ENCODE measurements around the gene NPIPB8.
"Not testable (repeated sequence)": the region's sequence is repeated elsewhere in the genome, so short reads cannot be mapped to it uniquely, and the experiment has no call there.

The NPIPB8 gene

DNA sequence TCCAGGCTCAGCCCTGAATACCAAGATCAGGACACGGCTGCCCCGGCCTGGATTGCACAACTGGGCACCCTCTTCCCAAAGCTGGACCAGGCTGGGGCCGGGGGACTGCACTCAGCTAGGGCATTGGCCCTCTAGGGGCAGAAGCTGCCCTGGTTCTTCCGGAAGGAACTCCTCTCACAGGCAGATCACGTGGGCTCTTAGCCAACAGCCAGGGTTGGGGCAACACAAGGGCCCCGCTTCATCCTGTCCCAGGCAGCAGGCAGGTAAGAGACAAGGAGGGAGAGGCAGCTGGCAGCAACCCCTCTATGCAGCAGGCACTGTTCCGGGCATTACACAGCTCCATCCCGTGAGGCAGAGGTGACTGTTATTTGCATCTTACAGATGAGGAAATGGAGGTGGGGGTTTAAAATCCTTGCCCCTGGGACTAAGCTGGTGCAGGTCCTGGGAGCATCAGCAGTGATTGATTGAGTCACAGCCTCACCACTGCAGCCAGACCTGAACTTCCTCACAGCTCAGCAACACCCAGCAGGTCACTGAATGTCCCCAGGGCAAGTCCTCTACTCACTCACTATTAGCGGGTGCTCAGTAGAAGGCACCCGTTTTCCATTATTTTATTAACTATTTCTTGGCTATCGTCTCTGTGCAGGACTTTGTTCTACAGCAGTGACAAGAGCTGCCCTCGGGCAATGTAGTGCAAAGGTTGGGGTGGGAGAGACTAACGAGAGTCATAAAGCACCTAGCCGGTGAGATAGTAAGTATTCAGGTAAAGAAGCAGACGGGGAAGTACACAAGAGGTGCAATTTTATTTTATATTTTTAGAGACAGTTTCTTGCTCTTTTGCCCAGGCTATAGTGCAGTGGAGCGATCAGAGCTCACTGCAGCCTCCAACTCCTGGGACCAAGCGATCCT is 38.2 kb upstream of the NPIPB8 start:
- H3K4me1 ChIP-seq (ENCODE audit: control insufficient read depth, insufficient read depth, low read length), result peaks cover 15% of the 10 kb centered on the region
- H3K27me3 ChIP-seq (ENCODE audit: control insufficient read depth, insufficient read depth, low read length), result not testable (repeated sequence)

DNA sequence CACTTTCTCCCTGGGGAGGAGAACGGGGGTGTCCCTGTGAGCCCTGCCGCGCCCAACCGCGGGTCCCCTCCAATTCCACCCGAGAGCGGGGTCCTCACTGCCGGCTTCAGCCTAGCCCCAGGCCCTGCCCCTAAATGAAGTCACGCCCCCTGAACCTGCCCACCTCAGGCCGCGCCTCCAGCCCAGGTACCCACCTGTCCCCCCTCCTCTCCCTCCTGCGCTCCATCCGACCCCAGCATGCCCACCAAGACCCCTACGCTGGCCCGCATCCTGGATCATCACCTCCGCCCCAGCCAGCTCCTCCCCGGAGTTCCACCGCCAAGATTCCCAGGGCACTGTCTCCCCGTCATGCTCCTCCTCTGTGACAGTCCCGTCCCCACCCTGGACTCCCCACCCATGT is 36.9 kb upstream of the NPIPB8 start:
- H3K36me3 ChIP-seq (ENCODE audit: control insufficient read depth, insufficient read depth, low read length); H3K4me3 ChIP-seq (ENCODE audit: low read length); H3K27me3 ChIP-seq (ENCODE audit: control insufficient read depth, insufficient read depth, low read length); H3K9me3 ChIP-seq (ENCODE audit: control insufficient read depth, low read length); H3K9ac ChIP-seq (ENCODE audit: low read length): not testable (repeated sequence)
- H3K4me1 ChIP-seq (ENCODE audit: control insufficient read depth, insufficient read depth, low read length), result peaks cover 15% of the 10 kb centered on the region

More for the DNA sequence above, 38.2 kb upstream of the NPIPB8 start:
- not testable (repeated sequence) for H3K36me3 ChIP-seq (ENCODE audit: control insufficient read depth, insufficient read depth, low read length); H3K4me3 ChIP-seq (ENCODE audit: low read length); H3K9ac ChIP-seq (ENCODE audit: low read length); H3K9me3 ChIP-seq (ENCODE audit: control insufficient read depth, low read length)

DNA sequence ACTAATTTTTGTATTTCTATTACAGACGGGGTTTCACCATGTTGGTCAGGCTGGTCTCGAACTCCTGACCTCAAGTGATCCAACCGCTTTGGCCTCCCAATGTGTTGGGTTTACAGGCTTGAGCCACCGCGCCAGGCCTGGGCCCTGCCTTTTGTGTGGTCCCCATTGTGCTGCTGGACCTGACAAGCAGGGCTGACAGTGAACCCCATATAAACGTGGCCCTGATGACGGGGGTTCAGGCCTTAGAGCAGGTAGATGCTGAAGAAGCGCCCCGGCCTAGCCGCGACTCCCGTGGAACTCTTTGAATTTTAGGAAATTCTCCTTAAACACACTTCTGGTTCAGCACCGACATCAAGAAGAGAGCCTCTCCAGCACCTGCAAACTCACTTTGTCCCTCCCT is 36.3 kb upstream of the NPIPB8 start:
- H3K4me3 ChIP-seq (ENCODE audit: low read length); H3K27me3 ChIP-seq (ENCODE audit: control insufficient read depth, insufficient read depth, low read length); H3K9ac ChIP-seq (ENCODE audit: low read length); H3K9me3 ChIP-seq (ENCODE audit: control insufficient read depth, low read length); H3K4me1 ChIP-seq (ENCODE audit: control insufficient read depth, insufficient read depth, low read length); H3K36me3 ChIP-seq (ENCODE audit: control insufficient read depth, insufficient read depth, low read length): not testable (repeated sequence)

DNA sequence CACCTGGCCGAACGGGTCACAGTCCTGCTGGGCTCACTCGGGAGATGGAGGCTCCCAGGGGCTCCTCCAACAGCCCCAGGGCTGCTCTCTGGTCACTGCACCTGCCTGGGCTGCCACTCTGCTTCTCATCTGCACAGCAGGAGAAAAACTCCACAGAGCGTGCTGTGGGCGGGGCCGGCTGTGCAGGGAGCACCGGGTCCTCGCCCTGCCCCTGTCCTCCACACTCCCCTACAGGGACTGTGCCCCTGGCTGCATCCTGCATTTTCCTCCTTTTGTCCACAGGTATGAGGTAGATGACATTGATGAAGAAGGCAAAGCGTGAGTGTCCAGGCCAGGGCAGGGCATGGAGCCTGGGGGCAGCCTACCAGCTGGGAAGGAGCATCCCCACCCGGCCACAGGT is 35.8 kb upstream of the NPIPB8 start:
- H3K4me1 ChIP-seq (ENCODE audit: control insufficient read depth, insufficient read depth, low read length); H3K36me3 ChIP-seq (ENCODE audit: control insufficient read depth, insufficient read depth, low read length); H3K27me3 ChIP-seq (ENCODE audit: control insufficient read depth, insufficient read depth, low read length); H3K9ac ChIP-seq (ENCODE audit: low read length); H3K4me3 ChIP-seq (ENCODE audit: low read length); H3K9me3 ChIP-seq (ENCODE audit: control insufficient read depth, low read length): not testable (repeated sequence)

DNA sequence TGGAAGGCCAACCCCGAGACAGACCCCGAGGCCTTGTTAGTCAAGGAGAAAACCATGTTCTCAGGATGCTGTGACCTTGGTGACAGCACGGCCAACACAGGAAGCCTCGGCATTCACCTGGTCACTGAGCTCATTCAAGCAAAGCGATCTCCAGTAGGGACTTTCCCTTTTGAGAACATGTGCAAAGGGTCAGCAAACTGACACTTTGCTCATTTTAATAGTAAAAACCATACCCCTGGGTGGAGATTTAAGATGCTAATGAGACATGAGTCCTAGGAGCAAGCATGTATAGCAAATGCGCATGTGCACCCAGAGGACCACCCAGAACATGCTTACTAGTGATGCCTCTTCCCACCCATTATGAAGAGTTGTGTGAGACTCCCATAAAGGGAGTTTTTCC is 35.3 kb upstream of the NPIPB8 start:
- H3K4me3 ChIP-seq (ENCODE audit: low read length), result no peak overlapping the region
- H3K4me1 ChIP-seq (ENCODE audit: control insufficient read depth, insufficient read depth, low read length), result peaks cover under 1% of the 10 kb centered on the region
- H3K27me3 ChIP-seq (ENCODE audit: control insufficient read depth, insufficient read depth, low read length), result no peaks in the 10 kb centered on the region
- no peaks in the 10 kb centered on the region for H3K9me3 ChIP-seq (ENCODE audit: control insufficient read depth, low read length)
- H3K9ac ChIP-seq (ENCODE audit: low read length), result no peak overlapping the region
- H3K36me3 ChIP-seq (ENCODE audit: control insufficient read depth, insufficient read depth, low read length), result no peaks in the 10 kb centered on the region

DNA sequence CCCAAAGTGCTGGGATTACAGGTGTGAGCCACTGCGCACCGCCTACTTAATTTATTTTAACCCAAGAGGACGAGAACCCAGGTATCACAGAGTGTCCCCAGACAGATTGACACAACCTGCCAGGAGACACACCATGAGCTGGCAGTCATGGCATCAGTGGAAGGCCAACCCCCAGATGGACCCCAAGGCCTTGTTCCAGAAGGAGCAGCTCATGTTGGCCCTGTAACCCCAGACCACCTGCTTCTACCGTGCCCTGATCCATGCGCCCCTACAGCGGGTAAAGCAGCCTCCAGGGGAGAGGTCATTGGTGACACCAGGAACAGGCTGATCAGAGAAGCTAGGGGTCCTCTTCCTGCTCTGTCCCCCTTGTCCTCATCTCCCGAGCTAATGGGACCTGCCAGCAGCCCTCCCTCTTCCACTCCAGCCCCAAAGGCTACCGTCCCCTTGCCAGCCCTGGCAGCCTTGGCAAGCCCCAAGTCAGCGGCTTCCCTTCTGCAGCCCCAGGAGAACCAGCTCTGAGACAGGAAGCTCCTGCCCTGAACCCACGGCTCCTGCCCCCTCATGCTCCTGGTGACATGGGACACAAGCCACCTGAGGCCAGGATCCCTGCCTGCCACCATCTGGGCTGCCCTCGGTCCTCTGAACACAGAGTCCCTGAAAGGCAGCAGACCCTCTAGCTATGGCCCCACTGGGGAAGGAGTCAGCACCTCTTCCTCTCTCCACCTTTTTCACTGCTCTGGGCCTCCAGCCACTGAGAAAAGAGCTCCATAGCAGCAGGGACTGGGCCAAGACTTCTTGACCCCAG is 34.3 kb upstream of the NPIPB8 start:
- Histone ChIP-seq H3K4me1 (ENCODE audit: control insufficient read depth, insufficient read depth, low read length) (no peaks in the 10 kb centered on the region), H3K4me3 (ENCODE audit: low read length) (no peak overlapping the region), H3K27me3 (ENCODE audit: control insufficient read depth, insufficient read depth, low read length) (no peaks in the 10 kb centered on the region), H3K9me3 (ENCODE audit: control insufficient read depth, low read length) (no peaks in the 10 kb centered on the region), H3K9ac (ENCODE audit: low read length) (no peak overlapping the region), H3K36me3 (ENCODE audit: control insufficient read depth, insufficient read depth, low read length) (no peaks in the 10 kb centered on the region)

DNA sequence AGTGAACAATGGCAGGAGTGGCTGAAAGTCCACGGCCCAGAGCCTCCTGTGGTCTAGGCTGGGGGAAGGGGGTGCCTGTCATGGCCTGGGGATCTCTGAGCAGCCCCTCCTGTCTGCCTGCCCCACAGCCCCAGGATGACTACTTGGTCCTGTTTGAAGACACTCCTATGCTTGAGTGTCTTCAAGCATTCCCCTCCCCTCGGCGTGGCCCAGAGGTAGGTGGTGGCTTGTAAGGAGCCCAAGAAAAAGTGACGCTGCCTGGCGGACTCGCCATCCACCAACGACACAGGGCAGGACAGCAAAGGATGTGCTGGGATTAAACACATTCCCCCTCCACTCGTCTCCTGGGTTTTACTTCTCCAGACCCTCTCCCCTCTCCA is 33.7 kb upstream of the NPIPB8 start:
- Histone ChIP-seq H3K9me3 (ENCODE audit: control insufficient read depth, low read length) (no peaks in the 10 kb centered on the region), H3K36me3 (ENCODE audit: control insufficient read depth, insufficient read depth, low read length) (no peaks in the 10 kb centered on the region), H3K4me3 (ENCODE audit: low read length) (no peak overlapping the region), H3K27me3 (ENCODE audit: control insufficient read depth, insufficient read depth, low read length) (no peaks in the 10 kb centered on the region), H3K4me1 (ENCODE audit: control insufficient read depth, insufficient read depth, low read length) (peaks cover 6% of the 10 kb centered on the region), H3K9ac (ENCODE audit: low read length) (no peak overlapping the region)

DNA sequence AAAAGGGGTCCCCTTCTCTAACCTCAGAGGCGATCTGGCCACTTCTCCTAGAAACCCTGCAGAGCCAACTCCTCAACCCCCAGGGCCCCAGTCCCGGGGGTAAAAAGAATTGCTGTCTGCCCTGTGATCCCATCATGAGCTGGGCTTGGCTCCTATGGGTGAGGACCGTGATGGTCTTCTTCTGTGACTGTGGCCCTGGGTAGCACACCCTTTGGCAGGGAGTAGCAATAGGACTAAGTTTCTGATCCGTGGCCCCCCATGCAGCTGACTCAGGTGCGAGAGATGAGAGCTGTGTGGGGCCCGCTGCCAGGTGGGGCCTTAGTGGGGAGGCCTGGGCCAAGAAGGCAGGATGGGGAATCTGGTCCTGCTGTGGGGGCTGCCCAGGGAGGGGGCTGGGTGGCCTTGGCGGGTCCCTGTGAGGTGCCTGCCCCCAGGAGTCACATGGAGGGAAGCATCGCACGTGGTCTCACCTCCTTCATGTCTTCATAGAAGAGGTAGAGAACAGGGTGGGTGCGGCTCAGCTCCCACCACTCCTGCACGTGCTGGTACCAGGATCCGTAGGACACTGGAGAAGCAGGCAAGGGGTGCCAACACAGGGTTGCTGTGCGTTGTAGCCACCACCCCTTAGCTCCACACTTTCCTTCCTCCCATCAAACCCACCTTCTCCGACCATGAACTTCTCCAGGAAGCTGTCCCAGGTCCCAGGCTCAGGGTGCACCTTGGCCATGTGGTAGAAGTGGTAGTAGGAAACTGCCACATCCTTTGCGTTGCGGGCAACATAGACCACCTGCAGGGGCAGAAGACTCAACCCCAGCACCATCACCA is 31.4 kb upstream of the NPIPB8 start:
- no peaks in the 10 kb centered on the region for H3K9me3 ChIP-seq (ENCODE audit: control insufficient read depth, low read length)
- no peaks in the 10 kb centered on the region for H3K27me3 ChIP-seq (ENCODE audit: control insufficient read depth, insufficient read depth, low read length)
- no peaks in the 10 kb centered on the region for H3K36me3 ChIP-seq (ENCODE audit: control insufficient read depth, insufficient read depth, low read length)
- no peak overlapping the region for H3K9ac ChIP-seq (ENCODE audit: low read length)
- no peak overlapping the region for H3K4me3 ChIP-seq (ENCODE audit: low read length)
- peaks cover 22% of the 10 kb centered on the region for H3K4me1 ChIP-seq (ENCODE audit: control insufficient read depth, insufficient read depth, low read length)

DNA sequence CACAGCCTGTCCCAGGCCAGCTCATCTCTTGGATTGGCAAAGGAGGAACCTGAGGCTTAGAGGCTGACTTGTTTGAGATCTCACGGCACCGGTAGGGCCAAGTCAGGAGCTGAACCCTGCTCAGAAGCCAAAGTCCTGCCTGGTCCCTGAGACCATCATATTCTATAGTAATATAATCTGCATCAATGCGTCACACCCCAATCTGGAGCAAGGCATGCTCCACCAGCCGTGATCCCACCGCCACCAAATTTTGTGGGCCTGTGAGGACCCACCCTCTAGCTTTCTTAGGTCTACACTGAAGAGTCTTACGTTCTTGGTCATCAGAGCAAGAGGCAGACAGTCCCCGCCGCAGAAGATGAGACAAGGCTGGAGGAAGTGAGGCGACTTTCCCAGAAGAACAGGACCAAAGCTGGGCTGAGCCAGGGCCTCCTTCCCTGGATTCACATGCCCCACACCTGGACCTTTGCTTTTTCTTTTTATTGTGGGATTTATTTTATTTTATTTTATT is 30.7 kb upstream of the NPIPB8 start:
- H3K9ac ChIP-seq (ENCODE audit: low read length), result no peak overlapping the region
- H3K4me3 ChIP-seq (ENCODE audit: low read length), result no peak overlapping the region
- peaks cover 22% of the 10 kb centered on the region for H3K4me1 ChIP-seq (ENCODE audit: control insufficient read depth, insufficient read depth, low read length)
- no peaks in the 10 kb centered on the region for H3K36me3 ChIP-seq (ENCODE audit: control insufficient read depth, insufficient read depth, low read length)
- H3K27me3 ChIP-seq (ENCODE audit: control insufficient read depth, insufficient read depth, low read length), result no peaks in the 10 kb centered on the region
- H3K9me3 ChIP-seq (ENCODE audit: control insufficient read depth, low read length), result no peaks in the 10 kb centered on the region

DNA sequence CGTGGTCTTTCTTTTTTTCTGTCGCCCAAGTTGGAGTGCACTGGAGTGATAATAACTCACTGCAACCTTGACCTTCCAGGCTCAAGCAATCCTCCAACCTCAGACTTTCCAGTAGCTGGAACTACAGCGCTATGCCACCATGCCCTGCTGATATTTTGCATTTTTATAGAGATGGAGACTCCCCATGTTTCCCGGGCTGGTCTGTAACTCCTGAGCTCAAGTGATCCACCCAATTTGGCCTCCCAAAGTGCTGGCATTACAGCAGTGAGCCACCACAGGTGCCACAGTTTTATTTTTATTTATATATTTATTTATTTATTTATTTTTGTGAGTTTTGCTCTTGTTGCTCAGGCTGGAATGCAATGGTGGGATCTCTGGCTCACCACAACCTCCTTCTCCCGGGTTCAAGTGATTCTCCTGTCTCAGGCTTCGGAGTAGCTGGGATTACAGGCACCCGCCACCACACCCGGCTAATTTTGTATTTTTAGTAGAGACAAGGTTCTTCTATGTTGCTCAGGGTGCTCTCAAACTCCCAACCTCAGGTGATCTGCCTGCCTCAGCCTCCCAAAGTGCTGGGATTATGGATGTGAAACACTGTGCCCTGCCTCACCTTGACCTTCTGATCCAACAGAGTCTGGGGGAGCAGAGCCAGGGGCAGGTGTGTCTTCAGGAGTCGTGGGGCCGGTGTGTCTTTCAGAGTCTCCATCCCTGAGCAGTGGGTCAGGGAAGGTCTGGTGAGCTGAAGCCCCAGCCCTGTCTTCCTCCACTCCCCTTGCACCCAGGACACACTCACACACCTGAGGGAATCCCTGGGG is 30.0 kb upstream of the NPIPB8 start:
- H3K9ac ChIP-seq (ENCODE audit: low read length); H3K27me3 ChIP-seq (ENCODE audit: control insufficient read depth, insufficient read depth, low read length); H3K36me3 ChIP-seq (ENCODE audit: control insufficient read depth, insufficient read depth, low read length); H3K4me3 ChIP-seq (ENCODE audit: low read length); H3K9me3 ChIP-seq (ENCODE audit: control insufficient read depth, low read length): not testable (repeated sequence)
- peaks cover 22% of the 10 kb centered on the region for H3K4me1 ChIP-seq (ENCODE audit: control insufficient read depth, insufficient read depth, low read length)

DNA sequence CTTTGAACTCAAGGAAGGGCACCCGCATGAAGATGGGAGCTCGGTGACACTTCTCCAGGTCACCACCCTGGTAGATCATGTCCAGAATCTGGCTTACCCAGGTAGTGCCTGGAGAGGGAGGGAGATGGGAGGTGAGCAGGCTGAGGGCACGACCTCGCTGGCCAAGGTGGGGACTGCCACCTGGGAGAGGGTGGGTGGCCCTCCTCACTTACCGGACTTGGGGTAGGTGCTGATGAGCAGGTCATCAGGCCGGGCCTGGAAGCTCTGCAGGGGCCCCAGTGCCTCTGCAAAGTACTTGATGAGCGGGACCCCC is 29.4 kb upstream of the NPIPB8 start:
- not testable (repeated sequence) for H3K9me3 ChIP-seq (ENCODE audit: control insufficient read depth, low read length); H3K27me3 ChIP-seq (ENCODE audit: control insufficient read depth, insufficient read depth, low read length); H3K36me3 ChIP-seq (ENCODE audit: control insufficient read depth, insufficient read depth, low read length); H3K4me3 ChIP-seq (ENCODE audit: low read length); H3K9ac ChIP-seq (ENCODE audit: low read length)
- peaks cover 22% of the 10 kb centered on the region for H3K4me1 ChIP-seq (ENCODE audit: control insufficient read depth, insufficient read depth, low read length)

All from mucosa of stomach (tissue), 1 donor.